Right atrium auricular region (tissue), 2 donors: ENCODE data around the gene RNF130. TPM values are rescaled to one million over a fixed set of nuclear protein-coding genes. Genes with fewer than 3 reads are reported as not detected.

Experiments
- DNase-seq: peaks from one replicate; pipeline ENCODE4 v3.0.0-alpha.2; 2019; ENCODE audit warnings: low spot score
- H3K27ac ChIP-seq, 2 donors: fragments of 200-600 bp; sonication (generic); 1 replicate in 1 of 2; 2 replicates in 1 of 2; pipeline ENCODE4 v1.5.1; 2016 to 2019
- H3K27me3 ChIP-seq, 2 donors: fragments of 200-600 bp; sonication (generic); one replicate each; pipeline versions ENCODE4 v1.5.1 to v1.6.0; 2017 to 2019
- H3K36me3 ChIP-seq: fragments of 200-600 bp; sonication (generic); one replicate; pipeline ENCODE4 v1.5.1; 2016
- H3K4me1 ChIP-seq, 2 donors: fragments of 200-600 bp; sonication (generic); one replicate each; pipeline versions ENCODE4 v1.5.1 to v1.6.0; 2017 to 2019
- H3K4me3 ChIP-seq, 2 donors: fragments of 200-600 bp; sonication (generic); 1 replicate in 1 of 2; 2 replicates in 1 of 2; pipeline ENCODE4 v1.5.1; 2017 to 2019; ENCODE audit warnings: mild to moderate bottlenecking in 1 of 2, moderate library complexity in 1 of 2
- H3K9me3 ChIP-seq, 2 donors: fragments of 200-600 bp; sonication (generic); one replicate each; pipeline ENCODE4 v1.5.1; 2019
- total RNA-seq, 2 donors: library from RNA; depleted of rRNA; stranded (reverse); fragments of >200 nt; gene quantifications; one replicate each; pipeline ENCODE4 v1.1.0, GENCODE V29; 2016
- TF ChIP-seq, protein P1 (sequence below), 2 donors: fragments of 200-600 bp; sonication (generic); IDR thresholded peaks; one replicate each; pipeline ENCODE4 v1.5.1; 2019; ENCODE audit warnings: antibody characterized with exemption in 2 of 2

The RNF130 gene
- total RNA-seq, 2 donors from 2014 or later = 42.9 to 51.3 TPM

DNA sequence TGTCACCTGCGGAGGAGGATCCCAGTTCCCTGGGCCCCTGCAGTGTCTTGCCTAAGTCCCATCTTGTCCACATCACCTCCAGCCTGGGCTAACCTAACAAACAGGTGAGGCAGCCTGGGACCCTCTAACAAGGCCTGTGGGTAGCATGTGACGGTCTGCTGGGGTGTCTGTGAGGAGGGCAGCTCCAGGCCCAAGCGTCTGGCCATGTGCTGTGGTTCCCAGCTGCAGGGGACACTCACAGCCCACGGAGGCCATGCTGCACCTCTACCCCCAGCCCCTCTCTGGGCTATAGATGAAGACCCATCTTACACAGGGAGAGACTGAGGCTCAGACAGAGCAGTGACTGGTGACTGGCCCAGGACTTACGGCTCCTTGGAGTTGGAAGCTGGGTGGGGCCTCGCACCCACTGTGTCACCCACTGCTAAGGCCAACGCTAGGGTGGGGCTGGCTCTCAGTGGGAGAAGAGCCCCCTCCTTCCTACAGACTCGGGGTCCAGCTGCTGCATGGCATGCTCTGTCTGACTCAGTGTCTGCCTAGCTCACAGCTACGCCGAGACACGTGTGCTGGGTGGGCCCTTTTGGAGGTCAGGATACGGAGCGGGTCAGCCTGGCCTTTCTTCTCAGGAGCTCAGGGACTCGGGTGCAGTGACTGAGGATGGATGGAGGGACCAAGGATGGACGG lies 40.8 kb upstream of the RNF130 start:
- no peaks in the 10 kb centered on the region for H3K4me1 ChIP-seq
- DNase-seq = no peak
- H3K4me3 ChIP-seq = no peak overlapping the region
- H3K9me3 ChIP-seq = peaks cover under 1 to 8% of the 10 kb centered on the region in 2 donors
- no peaks in the 10 kb centered on the region for H3K27me3 ChIP-seq
- TF ChIP-seq, protein P1, sequence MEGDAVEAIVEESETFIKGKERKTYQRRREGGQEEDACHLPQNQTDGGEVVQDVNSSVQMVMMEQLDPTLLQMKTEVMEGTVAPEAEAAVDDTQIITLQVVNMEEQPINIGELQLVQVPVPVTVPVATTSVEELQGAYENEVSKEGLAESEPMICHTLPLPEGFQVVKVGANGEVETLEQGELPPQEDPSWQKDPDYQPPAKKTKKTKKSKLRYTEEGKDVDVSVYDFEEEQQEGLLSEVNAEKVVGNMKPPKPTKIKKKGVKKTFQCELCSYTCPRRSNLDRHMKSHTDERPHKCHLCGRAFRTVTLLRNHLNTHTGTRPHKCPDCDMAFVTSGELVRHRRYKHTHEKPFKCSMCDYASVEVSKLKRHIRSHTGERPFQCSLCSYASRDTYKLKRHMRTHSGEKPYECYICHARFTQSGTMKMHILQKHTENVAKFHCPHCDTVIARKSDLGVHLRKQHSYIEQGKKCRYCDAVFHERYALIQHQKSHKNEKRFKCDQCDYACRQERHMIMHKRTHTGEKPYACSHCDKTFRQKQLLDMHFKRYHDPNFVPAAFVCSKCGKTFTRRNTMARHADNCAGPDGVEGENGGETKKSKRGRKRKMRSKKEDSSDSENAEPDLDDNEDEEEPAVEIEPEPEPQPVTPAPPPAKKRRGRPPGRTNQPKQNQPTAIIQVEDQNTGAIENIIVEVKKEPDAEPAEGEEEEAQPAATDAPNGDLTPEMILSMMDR (IDR thresholded peaks at IDR 0.05) = no peak
- no peak overlapping the region for H3K27ac ChIP-seq
- H3K36me3 ChIP-seq = no peaks in the 10 kb centered on the region

DNA sequence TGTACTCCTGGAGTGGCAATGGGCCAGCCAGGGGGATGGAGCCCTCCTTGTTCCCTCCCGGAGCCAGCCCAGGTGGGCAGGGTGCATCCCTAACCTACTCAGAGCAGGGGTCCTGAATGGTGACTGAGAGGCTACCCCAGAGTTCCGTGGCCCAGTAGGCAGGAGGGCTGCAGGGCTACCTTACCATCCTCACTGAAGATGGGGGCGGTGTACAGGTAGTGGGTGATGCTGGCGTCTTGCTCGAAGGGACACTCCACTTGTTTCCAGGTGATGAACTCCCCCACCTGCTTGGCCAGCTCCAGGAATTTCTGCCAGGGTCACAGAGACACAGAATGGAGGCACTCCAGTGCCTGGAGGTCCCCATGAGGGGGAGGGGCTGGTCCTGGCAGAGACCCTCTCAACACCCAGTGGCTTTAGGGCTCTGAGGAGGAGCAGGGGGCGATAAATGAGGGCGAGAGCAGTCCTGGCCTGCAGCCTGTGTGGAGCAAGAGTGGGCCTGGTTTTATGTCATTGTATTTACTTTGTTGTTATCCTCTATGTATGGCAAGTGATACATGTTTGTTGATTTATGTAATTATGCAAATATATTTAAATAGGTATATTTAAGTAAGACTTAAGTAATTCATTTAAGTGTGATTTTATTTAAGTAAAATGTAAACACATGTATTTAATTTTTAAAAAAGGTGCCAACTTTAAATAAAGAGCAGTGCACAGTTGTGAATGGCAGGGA lies 39.9 kb upstream of the RNF130 start:
- no peak overlapping the region for H3K4me3 ChIP-seq
- TF ChIP-seq, protein P1 (IDR thresholded peaks at IDR 0.05) = no peak
- no peak overlapping the region for H3K27ac ChIP-seq
- no peaks in the 10 kb centered on the region for H3K36me3 ChIP-seq
- H3K4me1 ChIP-seq = no peaks in the 10 kb centered on the region
- DNase-seq = no peak
- H3K9me3 ChIP-seq = peaks cover 9 to 16% of the 10 kb centered on the region in 2 donors
- no peaks in the 10 kb centered on the region for H3K27me3 ChIP-seq

DNA sequence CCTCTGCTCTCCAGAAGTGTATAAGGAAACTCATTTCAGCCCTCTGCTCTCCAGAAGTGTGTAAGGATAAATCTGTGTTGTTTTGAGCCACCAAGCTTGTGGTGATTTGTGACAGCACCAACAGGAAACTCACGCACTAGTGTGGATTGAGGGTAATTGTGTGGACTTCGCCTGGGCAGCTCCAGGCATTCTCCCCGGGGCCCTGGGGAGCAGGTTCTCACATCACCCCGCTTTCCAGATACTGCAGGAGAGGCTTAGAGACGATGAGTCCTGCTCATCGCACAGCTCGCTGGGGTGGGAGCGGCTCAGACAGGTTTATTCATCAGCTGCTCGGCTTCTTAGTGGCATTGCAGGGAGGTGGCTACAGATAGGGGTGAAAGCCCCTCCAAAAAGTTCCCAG lies 38.4 kb upstream of the RNF130 start:
- Histone ChIP-seq H3K4me1 (no peaks in the 10 kb centered on the region), H3K36me3 (no peaks in the 10 kb centered on the region), H3K4me3 (no peak overlapping the region), H3K9me3 (peaks cover 9 to 25% of the 10 kb centered on the region in 2 donors), H3K27ac (no peak overlapping the region), H3K27me3 (no peaks in the 10 kb centered on the region)
- no peak for DNase-seq
- TF ChIP-seq, protein P1 (IDR thresholded peaks at IDR 0.05) = no peak

DNA sequence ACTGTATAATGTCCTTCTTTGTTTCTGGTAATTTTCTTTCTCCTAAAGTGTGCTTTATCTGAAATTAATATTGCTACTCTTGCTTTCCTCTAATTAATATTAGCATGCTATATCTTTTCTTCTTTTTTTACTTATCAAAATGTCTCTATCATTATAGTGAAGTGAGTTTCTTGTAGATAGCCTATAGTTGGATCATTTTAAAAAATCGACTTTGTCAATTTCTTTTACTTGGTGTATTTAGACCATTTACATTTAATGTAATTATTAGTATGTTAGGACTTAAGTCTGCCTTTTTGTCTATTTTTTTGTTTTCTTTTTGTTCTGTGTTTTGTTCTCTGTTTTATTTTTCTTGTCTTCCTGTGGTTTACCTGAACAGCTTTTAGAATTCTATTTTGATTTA lies 35.4 kb upstream of the RNF130 start:
- no peak overlapping the region for H3K4me3 ChIP-seq
- H3K4me1 ChIP-seq = no peaks in the 10 kb centered on the region
- no peaks in the 10 kb centered on the region for H3K36me3 ChIP-seq
- no peaks in the 10 kb centered on the region for H3K27me3 ChIP-seq
- no peak overlapping the region for H3K27ac ChIP-seq
- TF ChIP-seq, protein P1 (IDR thresholded peaks at IDR 0.05) = no peak
- no peak for DNase-seq
- H3K9me3 ChIP-seq = peaks cover 9 to 25% of the 10 kb centered on the region in 2 donors

DNA sequence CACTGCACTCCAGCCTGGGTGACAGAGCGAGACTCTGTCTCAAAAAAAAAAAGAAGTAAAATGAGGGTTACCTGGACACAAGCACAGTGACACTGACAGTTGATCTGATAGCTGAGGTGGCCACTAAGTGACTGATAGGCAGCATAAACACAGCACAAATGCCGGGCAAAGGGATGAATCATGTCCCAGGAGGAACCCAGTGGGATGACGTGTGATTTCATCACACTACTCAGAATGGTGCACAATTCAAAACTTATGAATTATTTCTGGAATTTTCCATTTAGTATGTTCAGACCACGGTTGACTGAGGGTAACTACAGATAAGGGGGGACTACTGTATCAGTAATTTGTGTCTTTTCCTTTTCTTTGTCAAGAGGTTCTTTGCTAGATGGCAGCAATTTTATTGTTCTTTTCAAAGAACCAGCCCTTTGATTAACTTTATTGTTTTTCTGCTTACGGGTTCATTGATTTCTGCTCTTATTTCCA lies 34.3 kb upstream of the RNF130 start:
- DNase-seq = no peak

More for the DNA sequence above, 34.3 kb upstream of the RNF130 start:
- Histone ChIP-seq H3K4me1 (no peaks in the 10 kb centered on the region), H3K4me3 (no peak overlapping the region), H3K9me3 (peaks cover 9 to 25% of the 10 kb centered on the region in 2 donors), H3K27ac (no peak overlapping the region), H3K27me3 (no peaks in the 10 kb centered on the region), H3K36me3 (no peaks in the 10 kb centered on the region)
- TF ChIP-seq, protein P1 (IDR thresholded peaks at IDR 0.05) = no peak
